H1 (cell line): ENCODE data around the gene COG7. TPM values are rescaled to one million over a fixed set of nuclear protein-coding genes. Genes with fewer than 3 reads are reported as not detected.
"Not testable (repeated sequence)": the region's sequence is repeated elsewhere in the genome, so short reads cannot be mapped to it uniquely, and the experiment has no call there.

Experiments used
- CTCF ChIA-PET: fragments of 300-600 bp; sonication (Branson Sonifier 250); formaldehyde crosslinking; loops from one replicate; lab custom pipeline; 2021; ENCODE audit not compliant: partially characterized antibody; lab: Charles Lee
- POLR2A ChIA-PET: fragments of 300-600 bp; sonication (Branson Sonifier 250); formaldehyde crosslinking; loops from one replicate; lab custom pipeline; 2021; ENCODE audit warnings: inconsistent platforms; ENCODE audit not compliant: partially characterized antibody; lab: Charles Lee
- DNase-seq, 2 experiments: peaks; one replicate each; pipeline versions ENCODE4 v3.0.0 to v3.0.0-alpha.2; 2010 to 2022; ENCODE audit warnings: low spot score in 2 of 2, low read depth in 1 of 2, mixed read lengths in 1 of 2
- FAIRE-seq: peaks from 2 replicates; lab custom pipeline; 2011; peaks lifted over from hg19 to GRCh38; lab: Jason Lieb, UNC
- H2AFZ ChIP-seq: 2 replicates; pipeline ENCODE4 v1.8.1; 2012; ENCODE audit warnings: low read length, inconsistent platforms
- H2AK5ac ChIP-seq: 2 replicates; pipeline ENCODE4 v1.6.1; 2013; ENCODE audit warnings: low read depth, low read length
- H2BK120ac ChIP-seq: replicated peaks from 2 replicates; pipeline ENCODE3; 2013; ENCODE audit warnings: low read depth, low read length, inconsistent platforms
- H2BK12ac ChIP-seq: 2 replicates; pipeline ENCODE4 v1.6.1; 2013; ENCODE audit warnings: low read depth, low read length
- H2BK15ac ChIP-seq: 2 replicates; pipeline ENCODE4 v1.6.1; 2013; ENCODE audit warnings: low read length
- H2BK20ac ChIP-seq: 2 replicates; pipeline ENCODE4 v1.6.1; 2013; ENCODE audit warnings: low read length
- H2BK5ac ChIP-seq: 2 replicates; pipeline ENCODE4 v1.6.1; 2013; ENCODE audit warnings: low read depth, low read length
- H3K14ac ChIP-seq: 2 replicates; pipeline ENCODE4 v1.6.1; 2013; ENCODE audit warnings: inconsistent platforms; ENCODE audit not compliant: insufficient read length
- H3K18ac ChIP-seq: 2 replicates; pipeline ENCODE4 v1.6.1; 2013; ENCODE audit warnings: low read length; ENCODE audit errors: extremely low read depth
- H3K23ac ChIP-seq: 2 replicates; pipeline ENCODE4 v1.6.1; 2013; ENCODE audit warnings: inconsistent platforms; ENCODE audit not compliant: insufficient read length
- H3K23me2 ChIP-seq: 2 replicates; pipeline ENCODE4 v1.6.1; 2013; ENCODE audit warnings: low read depth, low read length
- H3K27ac ChIP-seq: 2 replicates; pipeline ENCODE4 v1.6.1; 2011; ENCODE audit warnings: low read depth, low read length, inconsistent platforms
- H3K27me3 ChIP-seq, 4 experiments: replicated peaks in 1 of 4; 1 replicate in 1 of 4; 2 replicates in 3 of 4; pipeline versions ENCODE4 v1.6.1 to v1.8.1; 2011 to 2013; ENCODE audit warnings: low read length in 3 of 4, mild to moderate bottlenecking in 3 of 4, inconsistent platforms in 2 of 4, mixed read lengths in 2 of 4, moderate library complexity in 1 of 4; ENCODE audit not compliant: control insufficient read depth in 3 of 4, insufficient read depth in 3 of 4; ENCODE audit errors: extremely low read depth in 1 of 4
- H3K36me3 ChIP-seq, 4 experiments: 2 replicates each; pipeline versions ENCODE4 v1.6.1 to v1.8.1; 2011 to 2013; ENCODE audit warnings: mild to moderate bottlenecking in 4 of 4, low read length in 3 of 4, moderate library complexity in 2 of 4, control low read depth in 1 of 4, inconsistent platforms in 1 of 4; ENCODE audit not compliant: insufficient read depth in 4 of 4, control insufficient read depth in 2 of 4
- H3K4ac ChIP-seq: replicated peaks from 2 replicates; pipeline ENCODE3; 2013; ENCODE audit warnings: low read length, low read depth, mixed read lengths, inconsistent platforms; ENCODE audit not compliant: insufficient read length
- H3K4me1 ChIP-seq, 4 experiments: replicated peaks in 1 of 4; 1 replicate in 1 of 4; 2 replicates in 3 of 4; pipeline versions ENCODE4 v1.6.1 to v1.8.1; 2011 to 2013; ENCODE audit warnings: low read length in 3 of 4, inconsistent platforms in 2 of 4, mixed read lengths in 1 of 4; ENCODE audit not compliant: insufficient read depth in 4 of 4, control insufficient read depth in 3 of 4
- H3K4me2 ChIP-seq, 2 experiments: 2 replicates each; pipeline versions ENCODE4 v1.6.1 to v1.8.1; 2011 to 2013; ENCODE audit warnings: low read depth in 2 of 2, low read length in 2 of 2, control low read depth in 1 of 2, inconsistent platforms in 1 of 2, mild to moderate bottlenecking in 1 of 2; ENCODE audit not compliant: insufficient read depth in 1 of 2
- H3K4me3 ChIP-seq, 4 experiments: fragments of 200-600, 300-600 bp in 1 of 4; sonication (generic), shearing (Covaris generic), sonication (Bioruptor Twin) in 1 of 4; 2 replicates each; pipeline versions ENCODE4 v1.5.1 to v1.8.1; 2011 to 2016; ENCODE audit warnings: low read length in 4 of 4, low read depth in 3 of 4, control low read depth in 2 of 4, inconsistent platforms in 2 of 4, mild to moderate bottlenecking in 2 of 4, mixed read lengths in 1 of 4, moderate library complexity in 1 of 4; ENCODE audit not compliant: insufficient read depth in 2 of 4; ENCODE audit errors: extremely low read depth in 1 of 4
- H3K56ac ChIP-seq: replicated peaks from 2 replicates; pipeline ENCODE3; 2013; ENCODE audit warnings: low read depth, mild to moderate bottlenecking, mixed read lengths, low read length, inconsistent platforms; ENCODE audit not compliant: insufficient read length
- H3K79me1 ChIP-seq: 2 replicates; pipeline ENCODE4 v1.6.1; 2013; ENCODE audit warnings: low read depth, low read length, control low read depth
- H3K79me2 ChIP-seq, 2 experiments: 2 replicates each; pipeline versions ENCODE4 v1.6.1 to v1.8.1; 2012 to 2013; ENCODE audit warnings: low read length in 2 of 2, mild to moderate bottlenecking in 2 of 2, inconsistent platforms in 1 of 2; ENCODE audit not compliant: insufficient read depth in 2 of 2, control insufficient read depth in 1 of 2
- H3K9ac ChIP-seq, 4 experiments: replicated peaks in 1 of 4; 1 replicate in 1 of 4; 2 replicates in 3 of 4; pipeline versions ENCODE4 v1.6.1 to v1.8.1; 2011 to 2013; ENCODE audit warnings: low read depth in 3 of 4, low read length in 3 of 4, control low read depth in 2 of 4, mild to moderate bottlenecking in 2 of 4, moderate library complexity in 2 of 4, inconsistent platforms in 1 of 4; ENCODE audit errors: extremely low read depth in 1 of 4
- H3K9me3 ChIP-seq, 2 experiments: 2 replicates each; pipeline versions ENCODE4 v1.6.1 to v1.8.1; 2012 to 2013; ENCODE audit warnings: mild to moderate bottlenecking in 2 of 2, moderate library complexity in 2 of 2, control low read depth in 1 of 2, inconsistent platforms in 1 of 2, low read depth in 1 of 2, low read length in 1 of 2, mixed read lengths in 1 of 2; ENCODE audit not compliant: insufficient read depth in 2 of 2
- H4K20me1 ChIP-seq, 2 experiments: replicated peaks in 1 of 2; 2 replicates each; pipeline versions ENCODE3 to v1.8.1; 2011 to 2013; ENCODE audit warnings: inconsistent platforms in 2 of 2, low read length in 2 of 2, mild to moderate bottlenecking in 1 of 2; ENCODE audit not compliant: insufficient read depth in 2 of 2, control insufficient read depth in 1 of 2
- H4K5ac ChIP-seq: 2 replicates; pipeline ENCODE4 v1.6.1; 2013; ENCODE audit warnings: low read length, low read depth, mixed read lengths, inconsistent platforms; ENCODE audit not compliant: insufficient read length
- H4K8ac ChIP-seq: 2 replicates; pipeline ENCODE4 v1.8.0; 2013; ENCODE audit warnings: mild to moderate bottlenecking, moderate library complexity, low read length, inconsistent platforms; ENCODE audit not compliant: insufficient read depth; ENCODE audit errors: extremely low read depth
- H4K91ac ChIP-seq: replicated peaks from 2 replicates; pipeline ENCODE3; 2013; ENCODE audit warnings: low read length, mixed read lengths, inconsistent platforms; ENCODE audit not compliant: insufficient read length
- WGBS, 2 experiments: shearing (Covaris generic) in 1 of 2; methylation state at CpG; one replicate each; pipeline versions ENCODE4 v1.1.6 to v1.1.7; 2013 to 2015; ENCODE audit warnings: low lambda C conversion rate in 2 of 2, mixed read lengths in 2 of 2, inconsistent platforms in 1 of 2, low coverage in 1 of 2, missing lambda C conversion rate in 1 of 2; ENCODE audit not compliant: insufficient replicate concordance in 2 of 2, insufficient coverage in 1 of 2, insufficient read length in 1 of 2; ENCODE audit errors: extremely low coverage in 1 of 2, missing lambda C conversion rate in 1 of 2; 5-methylcytosine and 5-hydroxymethylcytosine counted together
- polyA plus RNA-seq, 7 experiments: library from polyadenylated mRNA; depleted of rRNA in 3 of 7; stranded (reverse) in 5 of 7; unstranded in 2 of 7; fragments of >200 nt in 5 of 7; fragments of 200-250 nt in 2 of 7; gene quantifications; 1 replicate in 5 of 7; 2 replicates in 1 of 7; 4 replicates in 1 of 7; pipeline versions ENCODE4 v1.2.1 to v1.2.3, GENCODE V29; 2011 to 2013; ENCODE audit warnings: missing spikeins in 2 of 7, mixed read lengths in 2 of 7
- total RNA-seq: library from RNA; stranded (reverse); fragmentation: NEBNext Ultra II Directional; extraction: Animal tissue kit (Norgen Biotek cat#: 25700); gene quantifications from 2 replicates; pipeline ENCODE4 v1.2.1, GENCODE V29; 2021

Gene COG7
- total and polyA plus RNA-seq, 2 of the 8 experiments (the other 6 are each of a cell fraction or from before 2014, with no cell fraction given) = 17.2 to 40.4 TPM

DNA sequence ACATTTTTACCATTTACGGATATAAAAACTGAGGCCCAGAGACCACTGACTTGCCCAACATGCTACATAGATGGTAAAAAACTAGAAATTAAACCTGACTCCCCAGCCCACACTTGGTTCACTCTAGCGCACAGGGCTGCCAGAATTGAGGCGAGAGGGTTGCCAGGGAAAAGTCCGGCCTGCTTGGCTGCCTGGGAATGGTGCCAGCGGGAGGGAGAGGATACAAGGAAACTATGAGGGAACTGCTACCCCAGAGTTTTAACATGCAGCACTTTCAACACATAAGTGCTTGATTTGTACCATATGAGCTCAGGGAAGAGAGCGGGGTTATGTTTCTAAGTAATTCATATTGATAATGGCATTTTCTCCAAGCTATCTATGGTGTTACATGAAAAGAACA lies 10.0 kb upstream of the COG7 start:
- H2BK5ac ChIP-seq, FAIRE-seq, H2BK12ac ChIP-seq, H4K5ac ChIP-seq, H3K56ac ChIP-seq, H3K79me2 ChIP-seq, H4K20me1 ChIP-seq, H2BK120ac ChIP-seq, H2AFZ ChIP-seq, H3K9me3 ChIP-seq, H3K4me3 ChIP-seq, H3K27ac ChIP-seq, H4K8ac ChIP-seq, H2BK20ac ChIP-seq, H3K4me2 ChIP-seq, H3K23ac ChIP-seq, H2BK15ac ChIP-seq, H3K4me1 ChIP-seq, DNase-seq, H2AK5ac ChIP-seq, H3K23me2 ChIP-seq, H3K14ac ChIP-seq, H3K18ac ChIP-seq, H3K4ac ChIP-seq, H3K27me3 ChIP-seq, H4K91ac ChIP-seq, H3K79me1 ChIP-seq, H3K9ac ChIP-seq: not testable (repeated sequence)
- 86% methylated on average over 5 of the region's 6 CpGs; no CpG with 5 or more reads in 1 of the 2 experiments for WGBS, 2 experiments
- H3K36me3 ChIP-seq = peaks cover 10 to 31% (median 22%) of the 10 kb centered on the region in 4 experiments
- ChIA-PET CTCF (interaction anchor here (1.2 kb wide), 1 partner anchor 93 kb away, joined by 3 read pairs; no protein-coding TSS in a partner anchor), POLR2A (interaction anchor here (1.2 to 2.5 kb wide), 4 partner anchors 10 to 99 kb away, joined by 3 to 12 read pairs (median 3); partner anchors contain the start of gene COG7)
